Islet of Langerhans (tissue), 1 donor: ENCODE data around the gene RPP25.
"Not testable (repeated sequence)": the region's sequence is repeated elsewhere in the genome, so short reads cannot be mapped to it uniquely, and the experiment has no call there.

ENCODE experiments used
- FAIRE-seq: peaks from one replicate; lab custom pipeline; 2011; peaks lifted over from hg19 to GRCh38; lab: Jason Lieb, UNC

The RPP25 gene

DNA sequence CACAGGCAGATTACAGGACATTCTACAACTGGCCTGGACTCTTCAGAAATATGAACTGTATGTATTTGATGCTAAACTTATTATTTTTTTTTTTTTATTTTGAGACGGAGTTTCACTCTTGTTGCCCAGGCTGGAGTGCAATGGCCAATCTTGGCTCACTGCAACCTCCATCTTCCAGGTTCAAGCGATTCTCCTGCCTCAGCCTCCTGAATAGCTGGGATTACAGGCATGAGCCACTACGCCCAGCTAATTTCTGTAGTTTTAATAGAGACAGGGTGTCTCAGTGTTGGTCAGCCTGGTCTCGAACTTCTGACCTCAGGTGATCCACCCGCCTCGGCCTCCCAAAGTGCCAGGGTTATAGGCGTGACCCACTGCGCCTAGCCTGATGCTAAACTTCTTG, 42.8 kb downstream of the RPP25 start:
- FAIRE-seq = not testable (repeated sequence)

GRCh38 chr15:74913041-74913440, 43.5 kb downstream of the RPP25 start:
- FAIRE-seq = no peak

DNA sequence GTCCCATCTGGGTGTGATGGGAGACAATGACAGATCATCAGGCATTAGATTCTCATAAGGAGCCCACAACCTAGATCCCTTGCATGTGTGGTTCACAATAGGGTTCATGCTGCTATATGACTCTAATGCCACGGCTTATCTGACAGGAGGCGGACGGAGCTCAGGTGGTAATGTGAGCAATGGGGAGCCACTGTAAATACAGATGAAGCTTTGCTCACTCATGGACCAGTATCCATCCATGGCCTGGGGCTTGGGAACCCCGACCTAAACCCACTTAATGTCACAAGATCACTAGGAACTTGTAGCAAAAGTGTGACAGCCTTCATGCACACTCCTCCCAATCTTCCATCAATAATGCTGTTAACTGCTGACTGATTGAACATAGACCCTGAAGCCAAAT, 47.9 kb downstream of the RPP25 start:
- no peak for FAIRE-seq

- FAIRE-seq = no peak
Observed at GRCh38 chr15:74907163-74907870, 49.3 kb downstream of the RPP25 start.

DNA sequence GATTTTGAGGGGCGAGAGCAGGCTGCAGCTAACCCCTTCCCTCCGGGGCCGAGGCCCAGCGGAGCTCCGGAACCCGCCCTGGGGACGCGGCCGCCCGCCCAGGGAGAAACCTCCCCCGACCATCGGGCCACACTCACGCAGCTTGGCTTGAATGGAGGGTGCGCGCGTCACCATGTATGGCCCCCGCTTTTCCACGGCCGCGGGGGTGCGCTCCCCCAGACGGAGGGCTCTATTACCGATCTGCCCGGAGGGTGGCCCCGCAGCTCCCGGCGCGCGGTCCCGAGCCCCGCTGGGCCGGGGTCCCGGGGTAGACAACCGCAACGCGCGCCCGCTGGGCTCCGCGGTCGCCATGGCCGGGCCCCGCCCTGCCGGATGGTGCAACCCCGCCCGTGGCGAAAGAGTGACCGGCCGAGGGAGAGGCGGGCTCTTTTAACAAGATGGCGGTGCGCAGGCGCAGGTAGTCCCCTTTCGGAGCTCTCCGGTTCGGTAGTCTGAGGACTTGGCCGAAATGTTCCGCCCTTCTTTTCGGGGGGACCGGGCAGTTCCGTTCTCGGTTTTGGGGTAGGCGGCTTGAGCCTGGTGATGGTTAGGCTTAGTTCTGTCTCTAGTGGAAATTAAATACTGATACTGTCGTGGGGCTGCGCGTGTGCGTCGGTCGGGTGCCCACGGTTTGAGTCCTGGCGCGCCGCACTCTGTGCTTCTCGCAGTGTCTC, 50.0 kb downstream of the RPP25 start, which contains the start of gene FAM219B:
TSS of gene FAM219B (minus strand) at position 402 of the 713 bp plus-strand sequence. CDS start at position 351, 51 bp downstream.
- no peak for FAIRE-seq

DNA sequence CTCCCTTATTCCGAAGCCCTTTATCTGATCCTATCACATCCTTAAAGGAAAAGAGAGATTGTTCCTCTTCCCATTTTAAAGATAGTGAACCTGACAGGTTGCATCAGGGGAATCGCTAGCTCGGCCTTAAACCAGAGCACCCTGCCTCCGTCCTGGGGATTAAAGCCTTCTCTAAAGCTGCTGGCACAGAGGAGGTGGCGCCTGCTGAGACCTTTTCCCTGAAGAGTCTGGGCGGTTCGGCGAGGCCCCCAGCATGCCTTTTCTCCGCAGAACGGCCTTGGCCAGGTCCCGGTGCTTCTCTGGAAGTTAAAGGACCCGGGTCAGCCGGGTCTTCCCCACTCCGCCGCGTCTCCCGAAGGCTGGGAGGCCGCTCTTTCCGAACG, 50.5 kb downstream of the RPP25 start:
- FAIRE-seq = no peak
